ENCODE results near the gene MAT2B.
A peak's percentile ranks its signal among the peaks of the same experiment; 100 is the strongest.

MAT2B gene

DNA sequence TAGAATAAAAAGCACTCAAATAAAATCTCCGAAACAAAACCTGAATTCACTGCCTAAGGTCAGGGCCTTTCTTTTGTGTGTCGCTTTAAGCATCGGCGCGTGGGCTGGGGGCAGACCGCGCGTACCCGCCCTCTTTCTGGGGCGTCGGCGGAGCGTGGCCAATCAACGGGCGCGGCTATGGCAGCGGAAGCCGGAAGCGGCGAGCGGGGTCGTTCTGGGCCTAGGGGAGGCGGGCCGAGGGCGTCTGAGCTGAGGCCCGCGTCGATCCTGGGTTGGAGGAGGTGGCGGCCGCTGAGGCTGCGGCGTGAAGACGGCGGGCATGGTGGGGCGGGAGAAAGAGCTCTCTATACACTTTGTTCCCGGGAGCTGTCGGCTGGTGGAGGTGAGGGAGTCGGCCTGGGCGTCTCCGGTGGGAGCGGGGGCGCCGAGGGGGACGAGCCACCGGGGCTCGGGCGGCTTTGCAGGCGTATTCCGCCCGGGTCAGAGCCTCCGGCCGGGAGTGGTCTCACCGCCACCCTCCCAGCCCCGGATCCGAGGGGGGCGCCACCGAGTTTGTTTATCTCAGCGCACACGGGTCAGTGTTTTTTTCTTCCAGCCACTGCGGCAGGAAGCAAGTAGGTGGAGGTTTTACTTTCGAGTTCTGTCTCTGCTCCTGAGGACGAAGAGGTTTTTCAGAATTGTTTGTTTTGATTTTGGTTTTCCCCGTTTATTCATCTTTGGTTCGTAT lies at the start of gene MAT2B:
TSS of gene MAT2B (plus strand) at position 252 of the 727 bp plus-strand sequence. CDS start at position 320, 68 bp downstream.
- peak; percentile 96 for DNase-seq

DNA sequence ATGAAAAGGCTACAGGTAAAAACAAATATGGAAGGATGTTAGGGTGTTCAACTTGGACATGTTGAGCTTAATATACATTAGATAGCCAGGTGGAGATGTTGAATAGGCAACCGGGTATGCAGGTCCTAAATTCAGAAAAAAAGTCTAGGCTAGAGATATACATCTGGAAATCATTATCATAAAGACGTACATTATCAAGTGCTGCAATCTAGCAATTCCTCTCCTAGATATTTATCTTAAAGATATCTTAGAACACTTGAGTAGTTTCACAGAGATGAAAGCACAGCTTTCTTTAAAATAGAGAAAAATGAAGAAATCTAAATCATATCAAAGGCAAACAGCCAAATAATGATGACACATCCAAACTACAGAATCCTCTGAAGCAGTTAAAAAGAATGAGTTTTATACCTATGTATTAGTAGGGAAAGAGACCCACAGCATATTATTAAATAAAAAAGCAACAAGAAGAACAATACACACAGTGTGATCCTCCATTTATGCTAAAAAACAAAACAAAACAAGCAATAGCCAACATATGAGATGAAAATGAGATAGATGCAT lies 49.3 kb upstream of the MAT2B start:
- no peak for DNase-seq

DNA sequence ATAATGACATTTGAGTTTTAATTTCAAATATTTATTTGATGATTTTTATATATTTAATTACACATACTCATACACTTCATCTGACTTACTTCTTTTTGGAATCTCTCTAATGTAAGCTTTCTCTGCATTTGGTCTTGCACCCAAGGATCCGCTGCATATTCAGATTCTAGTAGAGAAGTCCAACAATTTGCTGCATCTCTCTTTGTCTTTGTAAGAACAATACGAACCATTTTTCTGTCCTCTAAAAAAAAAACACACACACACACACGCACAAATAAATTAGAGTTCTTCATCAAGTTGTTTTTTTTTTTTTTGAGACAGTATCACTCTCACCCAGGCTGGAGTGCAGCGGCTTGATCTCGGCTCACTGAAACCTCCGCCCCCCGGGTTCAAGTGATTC lies 48.6 kb upstream of the MAT2B start:
- no peak for DNase-seq

DNA sequence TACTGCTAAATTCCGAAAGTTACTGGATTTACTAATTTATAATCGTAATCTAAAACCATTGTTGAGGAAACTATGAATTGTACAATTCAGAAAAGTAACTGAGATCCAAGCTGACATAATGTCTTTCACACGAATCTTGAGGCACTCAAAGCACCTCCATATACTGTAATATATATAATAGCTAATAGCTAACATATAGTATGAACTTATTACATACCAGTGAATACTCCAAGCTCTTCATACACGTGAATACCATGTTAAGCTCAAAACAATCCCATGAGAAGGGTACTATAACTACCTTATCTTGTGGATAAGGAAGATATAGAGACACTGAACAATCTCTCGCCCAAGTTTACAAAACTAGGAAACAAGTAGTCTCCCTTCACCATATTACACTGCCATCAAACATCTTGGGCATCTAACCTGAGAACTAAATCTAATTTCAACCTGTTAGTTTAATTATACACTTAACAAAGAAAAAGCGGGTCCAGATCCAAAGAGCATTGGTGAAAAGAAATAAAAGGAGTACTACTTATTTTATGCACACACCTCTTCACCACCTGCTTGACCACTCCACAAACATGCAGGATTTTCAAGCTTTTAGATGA lies 46.5 kb upstream of the MAT2B start:
- no peak for DNase-seq

DNA sequence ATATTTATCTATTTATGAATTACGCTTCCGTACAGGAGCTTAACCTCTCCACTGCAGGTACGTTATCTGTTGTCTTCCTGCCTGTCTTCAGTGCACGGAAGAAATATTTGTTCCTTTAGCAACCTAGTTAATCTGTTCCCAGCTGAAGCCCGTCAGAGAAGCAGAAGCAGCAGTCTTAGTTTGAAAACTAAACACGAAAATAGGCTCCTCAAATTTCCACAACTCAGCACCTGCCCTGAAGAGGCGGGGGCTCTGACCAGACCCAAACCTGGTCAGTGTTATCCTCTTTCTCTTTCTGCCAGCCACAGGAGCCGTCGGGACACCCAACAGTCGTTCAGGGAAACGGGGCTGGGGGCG lies 46.0 kb upstream of the MAT2B start:
- DNase-seq = no peak

DNA sequence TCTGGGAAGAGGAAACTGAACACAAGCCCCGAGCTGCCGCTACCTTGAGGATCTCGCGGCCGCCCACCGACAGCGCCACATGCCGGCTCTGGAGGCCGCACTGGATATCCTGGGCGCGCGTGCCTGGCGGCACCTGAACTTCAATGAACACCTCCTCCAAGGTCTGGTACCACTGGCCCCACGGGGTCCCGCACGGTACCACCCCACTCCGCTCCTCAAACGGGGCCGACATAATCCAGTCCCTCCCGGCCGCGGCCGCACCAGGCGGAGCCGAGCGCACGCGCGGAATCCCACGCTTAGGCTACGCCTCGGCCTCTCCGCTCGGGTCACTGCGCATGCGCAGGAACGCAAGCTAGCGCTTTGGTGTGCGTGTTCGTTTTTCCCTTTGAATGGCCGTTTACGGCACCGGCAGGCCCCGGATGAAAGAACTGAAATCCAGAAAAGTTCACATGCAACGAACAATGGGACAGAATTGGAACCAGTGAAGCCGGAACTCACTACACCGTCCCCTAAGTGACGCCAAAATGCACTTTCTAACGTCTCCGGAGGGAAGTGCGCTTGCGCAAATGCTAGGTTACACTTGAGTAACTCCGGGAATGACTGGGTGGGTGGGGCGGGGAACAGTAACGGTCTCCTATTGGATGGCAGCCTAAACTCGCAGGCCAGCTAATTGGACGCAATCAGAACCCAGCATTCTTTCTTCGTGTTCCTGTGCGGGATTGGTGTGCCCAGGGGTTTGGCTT lies 45.4 kb upstream of the MAT2B start, which contains the start of gene NUDCD2:
TSS of gene NUDCD2 (minus strand) at position 284 of the 743 bp plus-strand sequence. CDS start at position 232, 52 bp downstream.
- DNase-seq = peak; percentile 95

DNA sequence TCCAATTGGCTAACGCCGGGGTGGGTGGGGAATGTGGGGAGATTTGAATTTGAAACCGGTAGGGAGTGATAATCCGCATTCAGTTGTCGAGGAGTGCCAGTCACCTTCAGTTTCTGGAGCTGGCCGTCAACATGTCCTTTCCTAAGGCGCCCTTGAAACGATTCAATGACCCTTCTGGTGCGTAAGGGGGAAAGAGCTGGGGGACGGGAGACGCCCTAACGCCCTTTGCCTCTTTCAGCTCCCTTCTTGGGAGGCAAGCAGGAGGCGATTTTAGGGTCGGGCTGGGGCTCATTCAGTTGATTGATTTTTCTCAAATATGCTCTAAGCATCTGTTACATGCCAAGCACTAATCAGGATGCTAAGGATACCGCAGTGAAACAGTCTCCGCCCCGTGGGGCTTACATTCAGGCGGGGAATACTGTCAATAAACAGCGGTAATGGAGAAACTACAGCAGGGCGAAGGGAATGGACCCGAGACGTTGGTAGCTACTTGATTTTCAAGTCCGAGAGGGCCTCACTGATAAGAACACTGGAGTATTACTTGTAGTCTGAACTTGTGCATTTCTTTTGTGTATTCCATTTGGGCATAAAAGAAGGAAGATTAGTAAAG lies 44.8 kb upstream of the MAT2B start, which contains the start of gene HMMR:
TSS of gene HMMR (plus strand) at position 71 of the 610 bp plus-strand sequence. CDS start at position 132, 61 bp downstream.
- DNase-seq = no peak

DNA sequence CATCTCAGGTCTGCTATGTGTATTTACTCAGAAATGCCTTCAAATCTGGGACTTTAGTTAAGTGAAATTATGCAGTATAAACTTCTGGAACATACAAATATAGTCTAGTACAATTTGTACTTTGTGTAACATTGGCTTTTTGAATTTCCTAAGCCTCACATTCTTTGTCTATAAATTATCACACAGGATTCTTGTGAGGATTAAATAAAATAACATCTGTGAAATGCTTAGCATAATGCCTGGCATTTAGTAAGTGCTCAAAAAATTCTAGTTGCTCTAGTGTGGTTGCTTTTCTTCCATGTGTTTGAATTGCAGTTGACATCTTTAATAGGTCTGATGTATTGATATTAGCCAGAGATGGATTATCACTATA lies 42.4 kb upstream of the MAT2B start:
- no peak for DNase-seq

DNA sequence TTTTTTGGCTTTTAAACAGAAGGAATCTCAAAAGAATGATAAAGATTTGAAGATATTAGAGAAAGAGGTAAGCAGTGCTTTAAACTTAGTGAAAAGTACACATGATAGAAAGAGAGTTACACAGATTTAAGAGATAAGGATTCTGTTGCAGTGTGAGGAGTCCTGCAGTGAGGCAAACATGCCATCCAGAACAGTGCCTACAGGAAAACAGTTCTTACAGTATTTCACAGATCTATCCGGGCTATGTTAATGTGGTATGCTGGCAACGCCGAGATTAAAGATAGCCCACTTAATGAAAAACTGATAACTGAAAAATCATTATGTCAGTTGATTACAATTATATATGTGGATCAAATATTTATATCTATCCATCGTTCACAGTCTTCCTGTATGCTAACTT lies 37.7 kb upstream of the MAT2B start:
- no peak for DNase-seq

DNA sequence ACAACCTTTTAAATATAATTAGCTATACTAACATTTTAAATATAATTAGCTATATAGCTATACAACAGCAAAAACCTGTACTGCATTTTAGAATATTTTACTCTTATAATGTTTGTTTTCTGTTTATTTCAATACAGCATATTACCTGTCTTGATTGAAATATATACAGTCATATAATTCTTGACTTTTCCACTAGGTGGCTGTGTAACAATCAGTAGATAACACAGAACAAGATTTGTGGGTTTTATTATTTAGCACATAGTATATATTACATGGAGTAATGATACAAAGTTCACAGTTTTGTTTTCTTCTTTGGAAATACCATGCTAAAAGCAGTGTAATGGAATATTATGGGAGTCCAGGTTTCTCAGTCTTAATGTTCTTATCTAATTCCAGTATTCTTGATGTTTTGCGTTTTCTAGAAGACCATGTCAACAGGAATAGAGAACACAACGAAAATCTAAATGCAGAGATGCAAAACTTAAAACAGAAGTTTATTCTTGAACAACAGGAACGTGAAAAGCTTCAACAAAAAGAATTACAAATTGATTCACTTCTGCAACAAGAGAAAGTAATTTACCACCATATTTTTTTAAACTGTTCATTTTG lies 31.7 kb upstream of the MAT2B start:
- DNase-seq = no peak

DNA sequence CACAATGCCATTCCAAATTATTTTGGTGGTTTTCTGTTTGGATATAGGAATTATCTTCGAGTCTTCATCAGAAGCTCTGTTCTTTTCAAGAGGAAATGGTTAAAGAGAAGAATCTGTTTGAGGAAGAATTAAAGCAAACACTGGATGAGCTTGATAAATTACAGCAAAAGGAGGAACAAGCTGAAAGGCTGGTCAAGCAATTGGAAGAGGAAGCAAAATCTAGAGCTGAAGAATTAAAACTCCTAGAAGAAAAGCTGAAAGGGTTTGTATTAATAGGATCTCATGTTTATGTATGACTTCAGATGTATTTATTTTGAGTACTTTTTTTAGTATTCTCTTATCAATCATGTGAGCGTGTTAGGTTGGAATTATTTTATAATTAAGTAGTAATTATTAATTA lies 30.0 kb upstream of the MAT2B start:
- DNase-seq = no peak

DNA sequence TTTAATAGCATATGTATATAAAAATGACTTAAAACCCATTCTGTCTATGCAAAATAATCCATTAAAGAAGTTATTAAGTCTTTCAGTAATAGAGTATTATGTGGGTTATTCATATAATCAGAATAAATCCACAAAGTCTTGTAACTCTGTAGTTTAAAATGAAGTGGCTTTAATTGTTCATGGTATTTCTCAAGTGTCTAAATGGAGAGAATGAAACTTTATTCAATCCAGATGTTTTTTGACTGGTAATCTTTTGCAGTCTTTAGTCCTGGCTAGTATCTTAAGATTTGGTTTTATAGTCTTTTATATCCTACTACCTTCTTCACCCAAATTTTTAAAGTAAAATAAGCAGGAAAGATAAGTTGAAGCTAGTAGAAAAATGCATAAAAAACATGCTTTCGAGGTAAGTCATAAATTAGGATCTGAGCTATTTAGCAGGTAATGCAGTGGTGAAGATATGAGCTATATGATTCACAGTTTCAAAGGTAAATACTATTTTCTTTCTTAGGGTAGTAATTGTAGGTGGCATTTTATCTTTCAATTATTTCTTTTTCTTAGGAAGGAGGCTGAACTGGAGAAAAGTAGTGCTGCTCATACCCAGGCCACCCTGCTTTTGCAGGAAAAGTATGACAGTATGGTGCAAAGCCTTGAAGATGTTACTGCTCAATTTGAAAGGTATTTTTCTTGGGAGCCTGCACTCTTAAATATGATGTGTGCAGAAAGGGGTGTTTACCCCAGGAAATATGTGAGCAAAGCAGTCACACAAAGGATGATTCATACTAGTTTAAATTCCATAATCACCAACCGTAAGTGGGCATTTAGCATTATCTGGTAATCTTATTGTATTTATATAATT lies 27.1 kb upstream of the MAT2B start:
- no peak for DNase-seq

DNA sequence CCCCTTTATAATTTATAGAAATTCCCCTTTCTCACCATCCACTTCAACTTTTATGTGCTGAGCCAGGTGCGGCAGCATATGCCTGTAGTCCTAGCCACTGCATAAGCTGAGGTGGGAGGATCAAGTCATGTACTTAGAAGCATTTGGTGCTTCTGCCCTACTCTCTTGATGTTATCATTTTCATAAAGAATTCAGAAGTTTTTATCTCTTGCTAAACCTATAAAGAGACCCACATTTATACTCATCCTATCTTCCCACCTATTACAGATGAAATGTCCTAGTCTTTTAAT lies 26.5 kb upstream of the MAT2B start:
- no peak for DNase-seq

DNA sequence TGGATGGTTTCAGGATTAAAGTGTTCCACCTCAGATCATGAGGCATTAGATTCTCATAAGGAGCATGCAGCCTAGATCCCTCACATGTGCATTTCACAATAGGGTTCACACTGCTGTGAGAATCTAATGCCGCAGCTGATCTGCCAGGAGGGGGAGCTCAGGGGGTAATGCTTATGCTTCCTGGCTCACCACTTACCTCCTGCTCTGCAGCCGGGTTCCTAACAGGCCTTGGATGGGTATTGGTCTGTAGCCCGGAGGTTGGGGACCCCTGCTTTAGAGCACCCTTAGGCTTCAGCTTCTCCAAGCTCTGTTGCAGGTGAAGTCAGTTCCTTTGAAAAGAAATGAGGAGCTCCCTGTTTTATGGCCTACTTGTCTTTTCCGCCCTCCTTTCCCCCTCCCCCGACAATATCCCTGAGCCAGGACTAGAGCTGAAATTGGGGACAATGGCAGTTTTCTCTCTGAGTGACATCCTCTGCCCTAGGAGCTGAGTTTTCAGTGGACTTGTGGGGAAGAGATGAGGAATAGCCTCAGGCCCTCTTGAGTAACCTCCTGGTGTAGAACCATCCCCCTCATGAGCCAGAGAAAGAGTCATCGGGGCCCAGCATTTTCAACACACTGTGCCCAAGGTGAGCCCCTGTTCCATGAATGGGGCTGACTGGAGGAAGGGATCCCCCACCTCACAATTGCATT lies 16.2 kb upstream of the MAT2B start:
- DNase-seq = peak; percentile 46

DNA sequence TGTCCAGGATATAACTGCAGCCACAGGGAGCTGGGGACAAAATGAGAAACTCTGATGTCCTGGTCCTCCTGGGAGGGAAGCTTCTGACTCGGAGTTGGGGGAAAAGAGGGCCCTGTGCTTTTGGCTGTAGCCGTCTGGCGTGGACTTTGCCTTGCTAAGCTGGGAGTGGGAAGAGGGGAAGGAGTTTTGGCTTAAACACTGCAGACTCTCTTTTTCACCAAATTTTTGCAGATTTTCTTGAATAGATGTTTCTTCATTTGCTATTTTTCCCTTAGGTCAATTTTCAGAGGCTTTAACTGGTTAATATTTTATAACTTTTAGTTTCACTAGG lies 15.7 kb upstream of the MAT2B start:
- no peak for DNase-seq

DNA sequence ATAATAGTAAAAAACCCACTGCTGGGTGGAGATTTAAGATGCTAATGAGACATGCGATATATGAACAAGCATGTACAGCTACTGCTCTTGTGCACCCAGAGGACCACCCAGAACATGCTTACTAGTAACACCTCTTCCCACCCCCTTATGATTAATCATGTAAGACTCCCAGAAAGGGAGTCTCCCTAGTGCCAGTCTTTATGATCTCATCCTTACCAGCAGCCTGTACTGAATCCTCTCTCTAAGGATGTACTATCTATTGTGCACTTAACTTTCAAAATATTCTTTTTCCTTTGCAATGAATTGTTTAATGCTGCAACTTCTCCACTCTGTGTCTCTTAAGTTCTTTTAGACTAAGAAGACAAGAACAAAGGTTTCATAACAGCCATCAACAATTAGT lies 9.1 kb upstream of the MAT2B start:
- no peak for DNase-seq

DNA sequence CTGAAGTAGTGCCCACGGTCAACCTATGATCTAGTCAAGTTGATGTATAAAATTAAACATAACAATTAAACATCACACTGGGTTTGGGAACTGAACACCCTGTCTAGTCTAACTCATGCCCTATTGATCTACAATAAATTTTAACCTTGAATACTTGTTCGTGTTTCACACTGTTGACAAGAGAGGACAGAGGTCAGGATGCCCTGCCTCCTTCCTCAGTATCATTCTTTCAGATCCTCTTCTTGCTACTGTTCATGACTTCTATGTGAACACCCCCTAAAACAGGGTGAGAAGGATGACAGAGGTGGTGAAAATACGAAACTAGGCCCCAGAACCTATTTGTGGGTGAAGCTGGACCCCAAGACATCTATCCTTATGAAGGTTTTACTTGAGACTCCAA lies 8.1 kb upstream of the MAT2B start:
- no peak for DNase-seq

DNA sequence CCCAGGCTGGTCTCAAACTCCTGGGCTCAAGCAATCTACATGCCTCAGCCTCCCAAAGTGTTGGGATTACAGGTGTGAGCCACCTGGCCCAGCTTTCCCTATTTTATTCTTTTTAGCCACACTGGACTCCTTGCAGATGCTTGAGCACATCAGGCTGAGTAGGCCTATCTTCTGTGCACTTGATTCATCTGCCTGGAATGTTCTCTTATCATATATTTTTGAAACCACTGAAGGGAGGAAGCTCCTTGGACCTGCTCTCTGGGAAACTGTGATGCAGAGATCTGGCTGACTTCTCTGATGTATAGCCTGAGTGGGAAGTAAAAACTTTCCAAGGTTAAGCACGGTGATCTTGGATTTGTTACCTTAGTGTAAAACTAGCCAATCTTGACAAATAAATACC lies 6.5 kb upstream of the MAT2B start:
- DNase-seq = no peak

DNA sequence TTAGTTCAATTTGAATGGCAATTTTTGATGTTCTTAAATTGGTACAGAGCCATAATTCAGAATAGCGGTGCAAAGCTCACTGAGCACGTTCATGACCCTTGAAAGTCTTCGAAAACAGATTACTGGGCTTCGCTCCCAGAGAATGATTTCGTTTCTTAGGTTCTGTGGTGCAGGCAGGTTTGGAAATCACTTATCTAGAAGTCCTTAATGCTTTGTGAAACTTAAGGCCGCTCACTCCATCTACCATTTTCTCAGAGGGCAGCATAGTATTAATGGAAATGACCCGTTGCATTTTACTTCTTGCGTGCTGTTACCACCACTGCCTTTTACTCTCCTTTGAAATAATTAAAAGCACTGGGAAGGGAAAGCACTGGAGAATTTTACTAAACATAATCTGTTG lies 2.9 kb upstream of the MAT2B start:
- no peak for DNase-seq

DNA sequence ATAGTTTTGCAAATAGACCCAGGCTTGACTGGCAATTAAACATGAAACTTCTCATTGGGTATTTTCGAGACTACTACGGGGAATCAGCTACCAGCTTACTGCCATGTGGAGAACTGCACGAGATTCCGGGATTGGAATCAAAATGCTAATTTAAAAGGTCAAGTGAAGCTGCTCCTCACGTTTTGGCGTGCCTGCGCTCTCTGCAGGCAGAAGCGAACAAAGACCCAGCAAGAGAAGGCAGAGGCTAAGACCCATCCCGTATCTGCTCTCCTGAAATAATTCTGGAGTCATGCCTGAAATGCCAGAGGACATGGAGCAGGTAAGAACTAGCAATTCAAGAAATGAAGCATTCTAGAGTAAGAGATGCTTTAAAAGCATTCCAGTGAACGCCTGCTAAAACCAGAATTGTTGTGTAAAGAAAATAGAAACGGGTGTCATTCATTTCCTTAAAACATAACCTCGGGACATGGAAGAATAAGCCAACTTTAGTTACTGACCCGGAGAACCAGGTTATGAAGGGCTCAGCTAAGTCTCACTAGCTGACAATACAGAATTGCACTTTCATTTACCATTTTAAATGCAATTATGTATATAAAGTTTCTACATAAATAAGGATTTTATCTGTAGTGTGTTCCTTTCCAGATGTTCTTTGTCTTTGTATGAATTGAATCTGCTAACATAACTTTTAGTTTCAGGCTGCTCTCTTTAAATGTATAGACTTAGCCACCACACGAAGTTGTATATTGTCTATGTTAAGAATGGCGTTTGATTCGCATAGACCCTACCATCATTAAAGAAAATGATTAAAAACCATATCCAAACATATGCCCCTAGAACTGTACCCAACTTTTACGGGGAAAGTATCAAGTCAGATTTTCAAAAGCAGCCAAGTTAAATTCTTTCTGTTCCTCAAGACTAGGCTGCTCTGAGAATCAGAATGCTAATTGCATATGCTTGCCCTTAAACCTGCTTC lies 2.0 kb upstream of the MAT2B start:
- peak; percentile 57 for DNase-seq
